CD4-positive, alpha-beta T cell (primary cell): ENCODE results near the gene INMT. TPM values are rescaled to one million over a fixed set of nuclear protein-coding genes. Genes with fewer than 3 reads are reported as not detected.

Experiments used
- ATAC-seq: fragments of 200-7000 bp; cut with Tn5 transposase; one replicate; pipeline ENCODE4 v1.10.0; 2022; ENCODE audit warnings: mild to moderate bottlenecking; ENCODE audit not compliant: poor library complexity
- CTCF ChIA-PET: fragments of 350-600 bp; sonication (Branson Sonifier 250); formaldehyde crosslinking; loops from one replicate; lab custom pipeline; 2021; ENCODE audit warnings: antibody characterized with exemption, inconsistent platforms; lab: Charles Lee
- POLR2A ChIA-PET: fragments of 350-600 bp; sonication (Branson Sonifier 250); formaldehyde crosslinking; loops from one replicate; lab custom pipeline; 2021; ENCODE audit warnings: antibody characterized with exemption, inconsistent platforms; lab: Charles Lee
- DNase-seq, 14 experiments: peaks; one replicate each; pipeline ENCODE4 v3.0.0-alpha.2; 2013 to 2020; ENCODE audit warnings: mixed read lengths in 2 of 14
- H3K27ac ChIP-seq, 2 donors: one replicate each; pipeline versions ENCODE4 v1.5.1 to v1.7.0; 2013; ENCODE audit warnings: low read length in 2 of 2, low read depth in 1 of 2, mild to moderate bottlenecking in 1 of 2
- H3K27me3 ChIP-seq, 2 experiments: 1 replicate in 1 of 2; 2 replicates in 1 of 2; pipeline versions ENCODE4 v1.6.1 to v1.7.0; 2013; ENCODE audit warnings: low read length in 2 of 2, control low read depth in 1 of 2, mild to moderate bottlenecking in 1 of 2, moderate library complexity in 1 of 2; ENCODE audit not compliant: insufficient read depth in 2 of 2, control insufficient read depth in 1 of 2
- H3K36me3 ChIP-seq: one replicate; pipeline ENCODE4 v1.6.1; 2013; ENCODE audit warnings: low read length, control low read depth; ENCODE audit not compliant: insufficient read depth
- H3K4me1 ChIP-seq: one replicate; pipeline ENCODE4 v1.6.1; 2013; ENCODE audit warnings: low read length, control low read depth; ENCODE audit not compliant: insufficient read depth
- H3K4me3 ChIP-seq: one replicate; pipeline ENCODE4 v1.5.1; 2013; ENCODE audit warnings: mild to moderate bottlenecking, low read length, moderate library complexity
- H3K9me3 ChIP-seq, 2 experiments: 1 replicate in 1 of 2; 2 replicates in 1 of 2; pipeline versions ENCODE4 v1.6.1 to v1.7.0; 2013; ENCODE audit warnings: low read length in 2 of 2, mild to moderate bottlenecking in 2 of 2, control low read depth in 1 of 2, moderate library complexity in 1 of 2; ENCODE audit not compliant: control insufficient read depth in 1 of 2, insufficient read depth in 1 of 2
- H3K27ac Mint-ChIP-seq: one replicate; pipeline ENCODE4 v1.8.0; 2020; ENCODE audit warnings: mixed read lengths
- H3K27me3 Mint-ChIP-seq: one replicate; pipeline ENCODE4 v1.8.0; 2021; ENCODE audit warnings: mixed read lengths
- H3K36me3 Mint-ChIP-seq: one replicate; pipeline ENCODE4 v1.8.0; 2021; ENCODE audit warnings: low read depth, mixed read lengths
- H3K4me1 Mint-ChIP-seq: one replicate; pipeline ENCODE4 v1.8.0; 2021; ENCODE audit warnings: low read depth, mixed read lengths
- H3K4me3 Mint-ChIP-seq: one replicate; pipeline ENCODE4 v1.8.0; 2020; ENCODE audit warnings: mild to moderate bottlenecking, mixed read lengths
- H3K9me3 Mint-ChIP-seq: one replicate; pipeline ENCODE4 v1.8.0; 2020; ENCODE audit warnings: mixed read lengths
- CTCF ChIP-seq: fragments of 200-600 bp; IDR thresholded peaks from one replicate; pipeline ENCODE4 v1.8.0; 2022; ENCODE audit warnings: antibody characterized with exemption, mild to moderate bottlenecking
- intact Hi-C, 2 experiments: fragments of 100-400 bp; cut with DNase I in 1 of 2; cut with micrococcal nuclease in 1 of 2; formaldehyde crosslinking; loops; one replicate each; pipeline versions ENCODE4 v1.15.1 to v1.9.0; 2023 to 2025; cut with DNase I, micrococcal nuclease
- total RNA-seq, 174 experiments: library from RNA in 2 of 174; stranded (reverse) in 2 of 174; gene quantifications; one replicate each; pipeline ENCODE4 v1.2.3 and lab custom pipeline; 2021 to 2026

The INMT gene
- total RNA-seq, 2 experiments from 2014 or later: 0.36 to 0.69 TPM

GRCh38 chr7:30799206-30799975 lies 47.5 kb downstream of the INMT start:
- Histone ChIP-seq H3K27me3 (no peaks in the 10 kb centered on the region), H3K36me3 (no peaks in the 10 kb centered on the region), H3K4me1 (peaks cover 3% of the 10 kb centered on the region), H3K4me3 (no peak overlapping the region), H3K27ac (no peak overlapping the region), H3K9me3 (no peaks in the 10 kb centered on the region)
- Mint-ChIP-seq H3K27me3 (no peaks in the 10 kb centered on the region), H3K4me3 (no peak overlapping the region), H3K9me3 (no peaks in the 10 kb centered on the region), H3K4me1 (peaks cover 18% of the 10 kb centered on the region), H3K36me3 (no peaks in the 10 kb centered on the region), H3K27ac (no peak overlapping the region)
- ChIA-PET CTCF (no interaction called here), POLR2A (no interaction called here)
- no peak for ATAC-seq
- TF ChIP-seq CTCF: no peak
- DNase-seq: no peak
- intact Hi-C loops: no loop called here

- Mint-ChIP-seq H3K4me1 (peaks cover 18% of the 10 kb centered on the region), H3K36me3 (no peaks in the 10 kb centered on the region), H3K27me3 (no peaks in the 10 kb centered on the region), H3K9me3 (no peaks in the 10 kb centered on the region), H3K27ac (no peak overlapping the region), H3K4me3 (no peak overlapping the region)
- Histone ChIP-seq H3K36me3 (no peaks in the 10 kb centered on the region), H3K27me3 (no peaks in the 10 kb centered on the region), H3K4me1 (peaks cover 3% of the 10 kb centered on the region), H3K27ac (no peak overlapping the region), H3K4me3 (no peak overlapping the region), H3K9me3 (no peaks in the 10 kb centered on the region)
- ChIA-PET POLR2A (no interaction called here), CTCF (no interaction called here)
- DNase-seq: no peak
- no peak for ATAC-seq
- TF ChIP-seq CTCF: no peak
- intact Hi-C loops: loop anchor here in 1 of 2 experiments (1.0 to 2.0 kb wide), 2 partner anchors 179 to 322 kb away; no protein-coding TSS in a partner anchor
Measured at GRCh38 chr7:30799976-30800661, 48.2 kb downstream of the INMT start.

GRCh38 chr7:30800785-30801252 lies 48.9 kb downstream of the INMT start:
- intact Hi-C loops: loop anchor here in 1 of 2 experiments (1.0 to 2.0 kb wide), 2 partner anchors 178 to 321 kb away; no protein-coding TSS in a partner anchor
- H3K27ac Mint-ChIP-seq: no peak overlapping the region
- Histone ChIP-seq H3K4me1 (peaks cover 3% of the 10 kb centered on the region), H3K4me3 (no peak overlapping the region), H3K9me3 (no peaks in the 10 kb centered on the region), H3K27me3 (no peaks in the 10 kb centered on the region), H3K27ac (no peak overlapping the region), H3K36me3 (no peaks in the 10 kb centered on the region)
- H3K27me3 Mint-ChIP-seq: no peaks in the 10 kb centered on the region
- H3K4me3 Mint-ChIP-seq: no peak overlapping the region
- ChIA-PET POLR2A (no interaction called here), CTCF (no interaction called here)
- ATAC-seq: no peak
- H3K9me3 Mint-ChIP-seq: no peaks in the 10 kb centered on the region
- DNase-seq: peak in 9 of 14 experiments; percentile 6 to 66 (median 20)
- peaks cover 13% of the 10 kb centered on the region for H3K4me1 Mint-ChIP-seq
- H3K36me3 Mint-ChIP-seq: no peaks in the 10 kb centered on the region
- peak; percentile 54 for TF ChIP-seq CTCF
